ENCODE measurements around the gene L1CAM. TPM values are rescaled to one million over a fixed set of nuclear protein-coding genes. Genes with fewer than 3 reads are reported as not detected.

The L1CAM gene
- total RNA-seq, 2 donors from 2014 or later = 6.3 to 7.0 TPM

DNA sequence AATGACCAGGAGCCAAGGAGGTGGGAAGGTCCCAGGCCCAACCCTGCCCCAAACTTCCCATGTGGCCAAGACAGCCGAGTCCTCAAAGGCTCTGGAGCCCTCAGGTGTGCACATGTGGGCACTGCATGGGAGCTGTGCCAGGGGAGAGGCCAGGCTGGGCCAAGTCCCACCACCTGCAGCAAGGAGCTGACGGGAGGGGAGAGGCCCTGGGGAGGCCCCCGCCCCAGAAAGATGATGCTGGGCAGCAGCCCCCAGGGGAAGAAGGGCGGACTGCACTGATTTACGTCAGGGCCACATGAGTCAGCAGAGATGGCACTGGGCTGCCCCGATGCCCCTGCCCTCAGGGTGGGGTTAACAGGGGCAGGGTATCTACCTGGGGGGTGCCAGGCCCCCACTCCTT lies 1.4 kb downstream of the L1CAM start:
- TF ChIP-seq, protein P1, sequence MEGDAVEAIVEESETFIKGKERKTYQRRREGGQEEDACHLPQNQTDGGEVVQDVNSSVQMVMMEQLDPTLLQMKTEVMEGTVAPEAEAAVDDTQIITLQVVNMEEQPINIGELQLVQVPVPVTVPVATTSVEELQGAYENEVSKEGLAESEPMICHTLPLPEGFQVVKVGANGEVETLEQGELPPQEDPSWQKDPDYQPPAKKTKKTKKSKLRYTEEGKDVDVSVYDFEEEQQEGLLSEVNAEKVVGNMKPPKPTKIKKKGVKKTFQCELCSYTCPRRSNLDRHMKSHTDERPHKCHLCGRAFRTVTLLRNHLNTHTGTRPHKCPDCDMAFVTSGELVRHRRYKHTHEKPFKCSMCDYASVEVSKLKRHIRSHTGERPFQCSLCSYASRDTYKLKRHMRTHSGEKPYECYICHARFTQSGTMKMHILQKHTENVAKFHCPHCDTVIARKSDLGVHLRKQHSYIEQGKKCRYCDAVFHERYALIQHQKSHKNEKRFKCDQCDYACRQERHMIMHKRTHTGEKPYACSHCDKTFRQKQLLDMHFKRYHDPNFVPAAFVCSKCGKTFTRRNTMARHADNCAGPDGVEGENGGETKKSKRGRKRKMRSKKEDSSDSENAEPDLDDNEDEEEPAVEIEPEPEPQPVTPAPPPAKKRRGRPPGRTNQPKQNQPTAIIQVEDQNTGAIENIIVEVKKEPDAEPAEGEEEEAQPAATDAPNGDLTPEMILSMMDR (IDR thresholded peaks at IDR 0.05) = no peak
- H3K9me3 ChIP-seq = no peaks in the 10 kb centered on the region
- H3K27me3 ChIP-seq = peaks cover 15 to 36% of the 10 kb centered on the region in 2 donors
- DNase-seq (ENCODE audit: low spot score) = no peak
- no peak overlapping the region for H3K27ac ChIP-seq
- H3K4me1 ChIP-seq = peaks cover 0 to 7% of the 10 kb centered on the region in 2 donors
- H3K36me3 ChIP-seq = no peaks in the 10 kb centered on the region
- H3K4me3 ChIP-seq = no peak overlapping the region

DNA sequence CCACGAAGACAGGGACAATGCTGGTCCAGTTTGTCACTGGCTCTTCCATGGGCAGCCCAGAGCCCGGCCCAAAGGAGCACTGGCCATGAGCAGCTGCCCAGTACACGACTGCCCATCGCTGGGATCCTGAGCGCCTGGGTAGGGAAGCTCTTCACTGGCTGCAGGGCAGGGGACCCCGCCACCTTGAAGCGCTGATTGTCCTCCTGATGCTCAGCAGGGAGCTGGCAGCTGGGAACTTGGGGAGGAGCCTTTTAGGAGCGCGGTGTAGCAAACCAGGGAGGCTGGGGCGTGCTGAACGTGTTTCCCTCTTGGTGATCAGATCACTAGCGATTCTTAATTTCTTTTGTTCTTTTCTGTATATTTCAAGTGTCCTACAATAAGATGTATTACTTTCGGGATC lies 1.8 kb downstream of the L1CAM start:
- TF ChIP-seq, protein P1 (IDR thresholded peaks at IDR 0.05) = no peak
- Histone ChIP-seq H3K36me3 (no peaks in the 10 kb centered on the region), H3K9me3 (no peaks in the 10 kb centered on the region), H3K27ac (no peak overlapping the region), H3K4me3 (no peak overlapping the region), H3K27me3 (peaks cover 15 to 36% of the 10 kb centered on the region in 2 donors), H3K4me1 (peaks cover 0 to 7% of the 10 kb centered on the region in 2 donors)
- DNase-seq (ENCODE audit: low spot score) = no peak

DNA sequence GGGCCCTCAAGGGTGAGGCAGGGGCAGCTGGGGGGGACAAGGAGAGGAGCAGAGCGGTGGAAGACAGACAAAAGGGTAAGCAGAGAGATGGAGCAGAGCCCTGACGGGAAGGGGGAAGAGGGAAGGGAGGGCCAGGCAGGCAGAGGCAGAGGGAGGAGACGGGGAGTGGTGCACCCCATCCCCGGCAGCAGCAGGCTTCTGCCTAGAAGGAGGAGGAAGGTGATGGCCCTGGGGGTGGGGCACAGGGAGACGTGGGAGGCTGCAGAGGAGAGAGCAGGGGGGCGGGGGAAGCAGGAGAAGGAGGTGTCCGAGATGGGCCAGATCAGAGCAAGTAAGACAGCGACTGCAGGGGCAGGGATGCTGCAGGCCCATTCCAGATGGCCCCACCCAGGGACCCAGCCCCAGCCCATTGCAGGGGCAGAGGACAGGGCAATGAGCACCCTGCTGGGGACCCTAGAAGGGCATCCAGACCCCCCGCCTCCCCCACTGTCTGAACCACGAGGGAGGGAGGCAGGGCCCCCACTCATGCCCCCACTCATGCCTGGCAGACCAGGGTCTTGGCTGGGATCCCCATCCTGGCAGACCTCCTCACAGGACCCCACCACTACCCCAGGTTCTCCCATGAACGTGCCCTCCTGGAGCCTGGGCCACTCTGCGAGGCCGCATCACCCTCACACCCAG lies 2.7 kb downstream of the L1CAM start:
- no peaks in the 10 kb centered on the region for H3K9me3 ChIP-seq
- no peak for DNase-seq (ENCODE audit: low spot score)
- peaks cover 15 to 36% of the 10 kb centered on the region in 2 donors for H3K27me3 ChIP-seq
- no peak overlapping the region for H3K4me3 ChIP-seq
- no peak overlapping the region for H3K27ac ChIP-seq
- TF ChIP-seq, protein P1 (IDR thresholded peaks at IDR 0.05) = no peak
- H3K4me1 ChIP-seq = peaks cover 0 to 7% of the 10 kb centered on the region in 2 donors
- H3K36me3 ChIP-seq = no peaks in the 10 kb centered on the region

DNA sequence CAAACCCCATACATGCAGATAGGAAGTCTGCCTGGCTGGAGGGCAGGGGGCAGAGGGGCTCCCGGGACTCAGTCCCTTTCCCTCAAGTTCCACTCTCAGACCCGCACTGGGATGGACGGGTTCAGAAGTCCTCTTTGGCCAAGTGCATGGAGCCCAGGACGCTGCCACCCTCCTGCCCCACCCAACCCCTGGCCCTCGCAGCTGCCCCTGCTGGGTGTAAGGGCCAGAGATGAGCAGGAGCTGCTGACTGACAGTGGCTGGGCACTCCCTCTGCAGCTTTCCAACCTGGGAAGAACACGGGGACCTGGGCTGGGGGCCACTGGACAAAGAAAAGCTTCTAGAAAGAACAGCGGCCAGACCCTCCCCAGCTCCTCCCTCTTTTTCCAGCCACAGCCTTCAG lies 3.4 kb downstream of the L1CAM start:
- TF ChIP-seq, protein P1 (IDR thresholded peaks at IDR 0.05) = no peak
- no peaks in the 10 kb centered on the region for H3K36me3 ChIP-seq
- peaks cover 15 to 32% of the 10 kb centered on the region in 2 donors for H3K27me3 ChIP-seq
- no peak overlapping the region for H3K4me3 ChIP-seq
- H3K27ac ChIP-seq = no peak overlapping the region
- DNase-seq (ENCODE audit: low spot score) = no peak
- H3K4me1 ChIP-seq = peaks cover 0 to 7% of the 10 kb centered on the region in 2 donors
- no peaks in the 10 kb centered on the region for H3K9me3 ChIP-seq

DNA sequence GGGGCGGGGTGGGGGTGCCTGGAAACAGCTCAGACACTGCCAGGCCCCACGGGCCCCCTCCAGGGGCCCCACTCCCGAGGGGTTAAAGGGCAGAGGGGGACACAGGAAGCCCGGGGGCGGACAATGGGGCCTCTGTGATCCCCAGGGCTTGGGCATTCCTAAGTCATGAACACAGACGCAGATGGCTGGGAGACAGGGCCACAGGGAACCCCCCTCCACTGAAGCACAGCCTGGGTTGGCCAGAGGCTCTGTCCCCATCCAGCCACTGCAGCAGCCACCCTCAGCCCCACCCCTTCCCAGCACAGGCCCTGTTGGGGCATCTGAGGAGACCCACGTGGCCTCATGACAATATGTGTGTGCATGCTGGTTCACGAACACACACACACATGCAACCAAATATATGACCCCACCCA lies 3.9 kb downstream of the L1CAM start:
- Histone ChIP-seq H3K27me3 (peaks cover 15 to 31% of the 10 kb centered on the region in 2 donors), H3K27ac (no peak overlapping the region), H3K4me3 (no peak overlapping the region), H3K9me3 (no peaks in the 10 kb centered on the region), H3K36me3 (no peaks in the 10 kb centered on the region), H3K4me1 (peaks cover 0 to 7% of the 10 kb centered on the region in 2 donors)
- no peak for DNase-seq (ENCODE audit: low spot score)
- TF ChIP-seq, protein P1 (IDR thresholded peaks at IDR 0.05) = no peak

DNA sequence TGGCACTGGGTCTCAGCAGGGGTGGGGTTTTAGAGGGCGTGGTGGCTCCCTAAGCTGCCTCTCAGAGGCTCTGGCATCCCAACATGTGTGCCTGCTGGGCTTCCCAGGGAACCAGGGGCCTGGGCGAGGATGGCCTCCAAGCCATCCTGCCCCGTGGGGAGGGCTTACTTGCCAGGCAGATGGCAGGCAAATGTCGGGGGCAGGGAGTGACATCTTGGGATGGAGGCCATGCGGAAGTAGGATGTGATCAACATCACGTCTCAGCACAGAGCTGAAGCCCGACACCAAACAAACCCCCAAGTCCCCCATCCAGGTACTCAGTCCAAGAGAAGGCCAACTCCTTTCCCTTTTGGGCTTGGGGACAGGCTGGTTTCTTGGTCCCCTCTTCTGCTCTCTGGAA lies 4.7 kb downstream of the L1CAM start:
- Histone ChIP-seq H3K4me3 (no peak overlapping the region), H3K9me3 (no peaks in the 10 kb centered on the region), H3K27me3 (peaks cover 11 to 26% of the 10 kb centered on the region in 2 donors), H3K36me3 (no peaks in the 10 kb centered on the region), H3K27ac (no peak overlapping the region), H3K4me1 (peaks cover 0 to 7% of the 10 kb centered on the region in 2 donors)
- no peak for DNase-seq (ENCODE audit: low spot score)
- TF ChIP-seq, protein P1 (IDR thresholded peaks at IDR 0.05) = no peak
